ENCODE data around the gene POLR2B. TPM values are rescaled to one million over a fixed set of nuclear protein-coding genes. Genes with fewer than 3 reads are reported as not detected.
"Not testable (repeated sequence)": the region's sequence is repeated elsewhere in the genome, so short reads cannot be mapped to it uniquely, and the experiment has no call there.

Gene POLR2B
- total RNA-seq, 2 donors from 2014 or later, result 133 to 142 TPM

DNA sequence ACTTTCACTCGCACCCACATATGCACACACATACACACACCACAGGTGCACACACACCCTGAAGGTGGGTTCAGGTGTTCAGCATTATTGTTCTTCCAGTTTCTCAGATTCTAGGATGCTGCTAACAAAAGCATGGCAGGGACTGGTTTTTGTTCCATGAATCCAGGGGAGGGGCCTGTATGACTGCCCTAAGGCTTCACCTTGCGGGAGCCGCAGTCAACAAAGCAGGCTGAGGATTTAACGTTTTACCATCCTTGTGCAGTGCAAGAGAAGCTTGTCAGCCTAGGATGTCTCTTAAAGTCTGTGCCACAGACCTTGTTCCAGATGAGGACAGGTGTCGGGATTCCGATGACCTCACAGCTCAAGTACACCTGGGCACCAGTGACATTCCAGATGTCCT, 61.8 kb downstream of the POLR2B start:
- ATAC-seq (no peak), DNase-seq (ENCODE audit: low spot score in 2 of 2) (no peak)
- H3K9me3 Mint-ChIP-seq, result no peaks in the 10 kb centered on the region
- no peaks in the 10 kb centered on the region for H3K36me3 Mint-ChIP-seq
- H3K27ac Mint-ChIP-seq, result no peak overlapping the region

DNA sequence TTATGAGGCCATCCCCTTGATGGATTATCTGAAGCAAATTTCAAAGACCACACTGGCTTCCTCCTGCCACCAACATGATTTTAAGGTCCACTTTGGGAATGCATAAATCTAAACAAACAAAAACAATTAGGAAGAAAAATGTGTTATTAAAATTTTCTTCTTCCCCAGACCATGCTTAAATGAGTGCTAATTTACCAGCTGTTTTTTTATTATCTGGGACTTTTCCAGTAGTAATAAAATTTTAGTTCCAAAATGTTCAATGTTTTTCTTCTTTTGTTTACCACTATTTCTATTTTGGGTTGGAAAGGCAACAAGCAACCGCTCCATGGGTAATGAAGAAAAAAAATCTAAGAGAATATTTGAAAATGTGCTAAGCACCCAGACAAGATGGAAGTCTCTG, 62.3 kb downstream of the POLR2B start:
- Mint-ChIP-seq H3K9me3 (no peaks in the 10 kb centered on the region), H3K27ac (no peak overlapping the region), H3K36me3 (no peaks in the 10 kb centered on the region)
- ATAC-seq, result no peak
- DNase-seq (ENCODE audit: low spot score in 2 of 2), result no peak

DNA sequence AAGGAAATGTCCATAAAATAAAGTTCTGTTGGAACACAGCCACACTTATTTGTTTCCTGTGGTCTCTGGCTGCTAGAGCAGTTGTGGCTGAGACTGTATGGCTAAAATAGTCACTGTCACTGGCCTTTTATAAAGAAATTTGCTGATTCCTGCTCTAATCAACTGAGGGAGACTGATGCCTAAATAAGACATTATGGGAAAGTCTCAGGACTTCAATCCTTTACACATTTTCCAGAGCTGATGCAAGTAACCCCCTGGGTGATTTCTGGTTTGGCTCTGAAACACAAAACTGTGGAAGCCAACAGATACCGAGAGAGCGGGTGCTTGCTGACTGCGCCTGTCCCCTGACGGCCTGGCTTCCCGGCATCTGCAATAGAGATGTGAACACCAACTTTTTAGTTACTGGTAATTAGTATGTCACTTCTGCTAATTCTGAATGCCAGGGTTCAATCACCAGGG, 64.0 kb downstream of the POLR2B start:
- DNase-seq (ENCODE audit: low spot score in 2 of 2) (no peak), ATAC-seq (no peak)
- H3K9me3 Mint-ChIP-seq, result peaks cover 5 to 6% of the 10 kb centered on the region in 2 donors
- peaks cover 0 to 6% of the 10 kb centered on the region in 2 donors for H3K36me3 Mint-ChIP-seq
- H3K27ac Mint-ChIP-seq, result no peak overlapping the region

DNA sequence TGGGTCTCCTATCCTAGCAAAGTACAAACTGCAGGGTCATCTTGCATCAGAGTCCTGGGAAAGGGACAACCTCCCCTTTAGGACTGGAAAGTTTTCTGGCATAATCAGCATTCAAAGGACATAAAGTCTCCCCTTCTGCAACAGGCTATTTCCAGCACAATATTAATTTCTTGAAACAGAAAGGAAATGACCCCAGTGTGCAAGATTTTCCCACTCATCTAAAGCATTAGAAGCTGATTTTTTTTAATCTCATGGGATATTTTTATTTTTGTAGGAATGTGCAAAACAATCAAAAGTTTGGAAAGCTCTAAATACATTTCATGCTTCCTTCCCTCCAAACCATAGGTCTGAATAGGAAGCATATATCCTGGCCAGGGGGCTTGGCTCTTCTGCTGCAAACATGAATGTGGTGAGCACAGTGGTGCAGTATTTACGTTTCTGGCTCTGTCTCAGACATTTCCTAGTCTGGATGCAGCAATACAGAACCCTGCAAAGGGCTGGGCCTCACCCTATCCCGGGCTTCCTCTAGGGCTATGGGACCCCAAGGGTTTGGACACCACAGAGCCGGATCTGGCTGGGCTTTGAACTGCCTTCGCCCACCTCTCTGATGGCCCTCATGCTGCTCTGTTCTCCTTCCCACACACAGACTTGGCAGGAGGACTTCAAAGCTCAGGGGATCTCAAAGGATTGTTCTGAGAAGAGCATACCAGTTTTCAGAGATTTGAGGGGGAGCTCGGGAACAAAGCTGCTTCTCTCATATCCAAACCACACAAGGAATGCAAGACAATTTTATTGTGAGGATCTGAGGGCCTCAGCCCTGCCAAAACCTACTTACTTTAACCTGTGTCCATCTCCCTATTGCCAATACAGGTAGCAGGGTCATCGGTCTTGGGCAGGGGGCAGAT, 64.9 kb downstream of the POLR2B start:
- Mint-ChIP-seq H3K9me3 (peaks cover 5 to 6% of the 10 kb centered on the region in 2 donors), H3K36me3 (peaks cover 0 to 6% of the 10 kb centered on the region in 2 donors), H3K27ac (no peak overlapping the region)
- ATAC-seq (no peak), DNase-seq (ENCODE audit: low spot score in 2 of 2) (no peak)

DNA sequence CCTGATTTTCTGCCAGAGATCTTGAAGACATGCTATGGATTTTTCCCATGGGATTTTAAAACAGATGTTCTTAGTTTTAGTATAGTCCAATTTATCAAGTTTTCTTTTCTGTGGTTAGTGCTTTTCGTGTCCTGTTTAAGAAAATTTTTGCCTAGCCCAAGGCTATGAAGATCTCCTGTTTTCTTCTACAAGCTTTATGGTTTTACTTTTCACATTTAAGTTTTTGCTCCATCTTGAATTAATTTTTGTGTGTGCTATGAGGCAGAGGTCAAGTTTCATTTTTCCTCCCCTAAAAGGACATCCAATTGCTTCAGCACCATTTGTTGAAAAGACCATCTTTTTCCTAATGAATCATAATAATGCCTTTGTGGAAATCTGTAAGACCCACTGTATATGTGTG, 65.6 kb downstream of the POLR2B start:
- peaks cover 5 to 6% of the 10 kb centered on the region in 2 donors for H3K9me3 Mint-ChIP-seq
- DNase-seq (ENCODE audit: low spot score in 2 of 2) (no peak), ATAC-seq (no peak)
- peaks cover 0 to 6% of the 10 kb centered on the region in 2 donors for H3K36me3 Mint-ChIP-seq
- no peak overlapping the region for H3K27ac Mint-ChIP-seq

DNA sequence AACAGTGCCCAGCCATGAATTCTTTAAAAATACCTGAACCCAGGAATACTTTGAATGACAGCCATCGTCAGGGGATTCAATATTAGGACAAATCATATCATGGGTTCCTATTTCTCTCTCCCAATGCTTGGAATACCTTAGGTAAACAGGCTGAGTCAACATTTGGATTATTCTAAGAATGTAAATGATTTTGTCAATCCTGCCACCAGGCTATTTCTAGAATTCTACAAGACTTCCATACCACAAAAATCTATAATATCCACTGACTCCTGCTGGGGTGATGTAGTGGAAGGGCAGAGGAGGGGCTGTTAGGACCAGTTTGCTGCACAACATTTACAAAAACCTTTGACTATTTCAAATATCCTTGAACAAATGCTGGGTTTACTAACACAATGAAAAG, 66.3 kb downstream of the POLR2B start:
- Mint-ChIP-seq H3K9me3 (peaks cover 5 to 6% of the 10 kb centered on the region in 2 donors), H3K27ac (no peak overlapping the region), H3K36me3 (peaks cover 0 to 6% of the 10 kb centered on the region in 2 donors)
- DNase-seq (ENCODE audit: low spot score in 2 of 2) (no peak), ATAC-seq (no peak)

DNA sequence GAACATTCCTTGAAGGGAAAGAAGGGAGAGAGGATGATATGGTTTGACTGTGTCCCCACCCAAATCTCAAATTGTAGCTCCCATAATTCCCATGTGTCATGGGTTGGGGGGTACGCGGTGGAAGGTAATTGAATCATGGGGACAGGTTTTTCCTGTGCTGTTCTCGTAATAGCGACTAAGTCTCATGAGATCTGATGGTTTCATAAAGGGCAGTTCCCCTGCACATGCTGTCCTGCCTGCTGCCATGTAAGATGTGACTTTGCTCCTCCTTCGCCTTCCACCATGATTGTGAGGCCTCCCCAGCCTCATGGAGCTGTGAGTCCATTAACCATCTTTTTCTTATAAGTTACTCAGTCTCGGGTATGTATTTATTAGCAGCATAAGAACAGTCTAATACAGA, 68.3 kb downstream of the POLR2B start:
- H3K27ac Mint-ChIP-seq; H3K9me3 Mint-ChIP-seq; ATAC-seq; H3K36me3 Mint-ChIP-seq; DNase-seq (ENCODE audit: low spot score in 2 of 2): not testable (repeated sequence)

DNA sequence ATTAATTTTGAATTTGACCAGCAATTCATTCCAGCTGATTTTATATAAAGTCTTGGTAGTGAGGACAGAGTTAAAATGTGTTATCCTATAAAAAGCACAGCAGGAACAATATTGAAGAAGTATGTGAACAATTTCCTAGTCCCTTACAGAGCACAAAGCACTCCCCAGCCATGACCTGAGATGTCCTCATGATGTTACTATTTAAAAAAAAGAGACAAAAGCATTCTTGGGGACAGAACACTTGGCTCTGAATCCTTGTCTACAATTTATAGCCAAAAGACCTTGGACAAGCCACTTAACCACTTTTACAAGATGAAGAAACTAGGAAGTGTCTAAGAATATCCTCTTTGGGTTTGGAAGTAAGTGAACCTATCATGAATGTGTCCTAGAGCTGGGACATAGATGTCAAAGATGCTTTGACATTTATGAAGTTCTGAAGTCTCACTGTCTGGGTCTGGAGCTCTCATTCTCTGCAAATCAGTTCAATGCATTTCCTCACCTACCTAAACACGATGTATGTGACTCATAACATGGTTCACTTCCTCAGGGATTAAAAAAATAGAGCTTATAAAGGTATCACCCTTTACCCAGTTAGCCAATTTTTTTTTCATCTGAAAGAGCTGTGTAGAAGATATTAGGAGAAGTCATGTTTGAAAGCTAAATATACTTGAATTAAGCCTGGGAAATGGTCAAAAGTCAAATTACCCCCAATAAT, 70.1 kb downstream of the POLR2B start:
- no peak overlapping the region for H3K27ac Mint-ChIP-seq
- DNase-seq (ENCODE audit: low spot score in 2 of 2), result no peak
- peaks cover 0 to 6% of the 10 kb centered on the region in 2 donors for H3K36me3 Mint-ChIP-seq
- no peak for ATAC-seq
- H3K9me3 Mint-ChIP-seq, result peaks cover 5 to 6% of the 10 kb centered on the region in 2 donors

DNA sequence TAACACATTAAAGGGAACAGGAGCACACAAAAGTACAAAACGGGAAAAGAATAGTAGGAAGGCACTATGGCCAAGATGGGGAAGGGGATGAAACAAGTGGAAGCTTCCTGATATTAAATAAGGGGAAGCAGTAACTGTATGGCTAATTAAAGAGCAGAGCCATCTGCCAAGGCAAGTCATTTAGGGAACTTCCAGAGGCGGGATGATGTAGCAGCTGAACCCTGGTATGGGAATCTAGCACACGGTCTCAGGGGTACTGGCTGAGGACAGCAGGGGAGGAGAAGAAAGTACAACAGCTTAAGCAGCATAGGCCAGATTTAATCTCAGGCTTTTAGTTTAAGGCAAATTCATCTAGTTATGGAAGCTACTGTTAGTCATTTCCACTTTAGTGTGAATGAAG, 72.4 kb downstream of the POLR2B start:
- ATAC-seq, result no peak
- H3K9me3 Mint-ChIP-seq, result peaks cover 5 to 6% of the 10 kb centered on the region in 2 donors

DNA sequence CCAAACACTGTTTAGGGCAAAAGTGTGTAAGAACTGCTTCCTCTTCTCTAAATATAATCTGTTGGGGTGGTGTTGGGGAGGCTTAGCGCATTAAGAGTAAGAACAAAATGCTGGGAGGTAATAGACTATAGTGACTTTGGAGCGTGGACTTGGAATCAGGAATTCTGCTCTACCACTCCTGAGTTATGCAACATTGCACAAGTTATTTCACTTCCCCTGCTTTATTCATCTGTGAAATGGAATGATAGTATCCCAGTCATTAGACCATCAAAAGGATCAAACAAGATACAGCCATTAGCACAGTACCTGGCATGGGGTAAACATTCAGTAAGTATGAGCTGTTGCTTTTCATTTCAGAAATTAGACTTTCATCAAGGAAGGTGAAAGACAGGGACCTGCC, 72.8 kb downstream of the POLR2B start:
- no peak overlapping the region for H3K27ac Mint-ChIP-seq
- H3K9me3 Mint-ChIP-seq, result peaks cover 5 to 6% of the 10 kb centered on the region in 2 donors
- ATAC-seq, result no peak
- DNase-seq (ENCODE audit: low spot score in 2 of 2), result no peak
- H3K36me3 Mint-ChIP-seq, result peaks cover 0 to 6% of the 10 kb centered on the region in 2 donors

More for the DNA sequence above, 72.4 kb downstream of the POLR2B start:
- no peak for DNase-seq (ENCODE audit: low spot score in 2 of 2)
- peaks cover 0 to 6% of the 10 kb centered on the region in 2 donors for H3K36me3 Mint-ChIP-seq
- H3K27ac Mint-ChIP-seq, result no peak overlapping the region

DNA sequence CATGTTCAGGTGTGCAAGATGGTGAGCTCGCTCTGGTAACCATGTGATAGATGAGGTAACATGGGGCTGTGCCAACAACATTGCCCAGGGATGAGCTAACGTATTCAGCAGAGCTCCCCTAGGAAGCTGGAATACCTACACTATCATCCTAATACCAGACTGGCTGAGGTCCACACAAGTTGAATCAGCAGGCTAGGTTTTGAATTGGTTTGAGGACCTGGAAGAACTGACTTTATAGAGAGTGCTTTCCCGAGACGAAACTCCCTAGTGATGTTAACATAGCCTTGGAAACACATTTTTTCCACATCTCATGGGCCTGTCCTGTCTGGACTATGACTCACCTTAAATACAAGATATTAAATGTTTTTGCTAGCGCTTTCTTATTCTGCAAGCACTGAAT, 74.8 kb downstream of the POLR2B start:
- Mint-ChIP-seq H3K27ac (no peak overlapping the region), H3K9me3 (no peaks in the 10 kb centered on the region), H3K36me3 (no peaks in the 10 kb centered on the region)
- DNase-seq (ENCODE audit: low spot score in 2 of 2) (no peak), ATAC-seq (no peak)

DNA sequence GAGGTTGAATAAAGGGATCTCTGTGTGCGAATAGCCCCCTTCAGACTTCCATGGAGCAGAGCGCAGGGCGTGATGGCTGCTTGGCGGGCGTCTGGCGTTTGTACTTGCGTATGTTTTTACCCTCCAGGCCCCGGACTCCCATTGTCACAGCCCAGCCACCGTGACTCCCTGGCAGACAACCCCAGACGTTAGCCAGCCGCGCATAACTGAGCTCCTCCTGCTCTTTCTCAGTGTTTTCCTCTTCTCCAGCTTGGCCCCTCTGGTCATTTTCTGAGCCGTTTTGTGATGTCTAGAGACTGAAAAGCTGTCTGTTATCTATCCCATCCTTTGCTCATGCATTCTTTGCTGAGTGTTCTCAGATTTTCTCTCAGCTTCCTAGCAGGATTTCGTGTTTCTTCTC, 77.2 kb downstream of the POLR2B start:
- no peak for DNase-seq (ENCODE audit: low spot score in 2 of 2)
- H3K36me3 Mint-ChIP-seq, result no peaks in the 10 kb centered on the region

DNA sequence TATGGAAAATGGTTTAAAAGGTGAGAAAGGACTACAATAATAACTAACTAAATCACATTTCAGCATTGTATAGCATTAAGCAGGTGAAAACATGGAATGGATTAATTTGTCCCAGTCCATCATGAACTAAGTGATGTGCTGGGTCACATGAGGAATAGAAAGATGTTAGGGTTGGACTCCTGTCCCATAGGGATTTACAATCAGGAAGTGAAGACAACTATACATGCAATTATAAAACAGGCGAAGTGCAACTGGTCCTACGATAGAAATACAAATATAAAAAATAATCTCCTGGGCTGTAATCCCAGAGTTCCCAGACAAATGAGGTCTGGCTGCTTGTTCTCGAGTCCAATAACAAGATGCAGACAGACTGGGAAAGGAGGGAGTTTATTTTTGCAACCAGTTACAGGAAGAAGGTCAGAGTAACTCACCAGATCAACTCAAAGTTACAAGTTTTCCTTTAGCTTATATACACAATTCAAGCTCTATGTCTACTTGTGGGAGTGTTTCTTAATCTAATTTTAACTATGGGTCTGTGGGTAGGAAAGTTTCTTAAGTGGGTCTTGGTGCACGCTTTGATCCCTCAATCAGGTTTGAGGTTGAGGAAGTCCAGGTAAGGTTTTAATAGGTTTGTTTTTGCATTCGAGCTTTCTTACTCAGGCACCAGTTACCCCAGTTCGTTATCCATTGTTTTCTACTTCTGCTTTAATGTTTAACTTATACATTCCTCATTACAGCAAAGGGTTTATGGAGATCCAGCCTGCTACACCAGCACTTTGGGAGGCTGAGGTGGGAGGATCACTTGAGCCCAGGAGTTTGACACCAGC, 81.4 kb downstream of the POLR2B start:
- H3K27ac Mint-ChIP-seq, result no peak overlapping the region
- H3K9me3 Mint-ChIP-seq, result no peaks in the 10 kb centered on the region
- DNase-seq (ENCODE audit: low spot score in 2 of 2), result no peak
- no peaks in the 10 kb centered on the region for H3K36me3 Mint-ChIP-seq
- ATAC-seq, result no peak

More for the DNA sequence above, 77.2 kb downstream of the POLR2B start:
- no peak for ATAC-seq
- Mint-ChIP-seq H3K27ac (no peak overlapping the region), H3K9me3 (no peaks in the 10 kb centered on the region)

DNA sequence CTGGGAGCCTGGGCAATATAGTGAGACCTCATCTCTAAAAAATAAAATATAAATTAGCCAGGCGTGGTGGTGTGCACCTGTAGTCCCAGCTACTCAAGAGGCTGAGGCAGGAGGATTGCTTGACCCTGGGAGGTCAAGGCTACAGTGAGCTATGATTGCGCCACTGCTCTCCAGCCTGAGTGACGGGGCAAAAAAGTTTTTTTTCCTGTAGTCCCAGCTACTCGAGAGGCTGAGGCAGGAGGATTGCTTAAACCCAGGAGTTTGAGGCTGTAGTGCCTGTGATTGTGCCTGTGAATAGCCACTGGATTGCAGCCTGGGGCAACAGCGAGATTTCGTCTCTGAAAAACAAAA, 82.0 kb downstream of the POLR2B start:
- ATAC-seq; H3K9me3 Mint-ChIP-seq; DNase-seq (ENCODE audit: low spot score in 2 of 2); H3K27ac Mint-ChIP-seq; H3K36me3 Mint-ChIP-seq: not testable (repeated sequence)

DNA sequence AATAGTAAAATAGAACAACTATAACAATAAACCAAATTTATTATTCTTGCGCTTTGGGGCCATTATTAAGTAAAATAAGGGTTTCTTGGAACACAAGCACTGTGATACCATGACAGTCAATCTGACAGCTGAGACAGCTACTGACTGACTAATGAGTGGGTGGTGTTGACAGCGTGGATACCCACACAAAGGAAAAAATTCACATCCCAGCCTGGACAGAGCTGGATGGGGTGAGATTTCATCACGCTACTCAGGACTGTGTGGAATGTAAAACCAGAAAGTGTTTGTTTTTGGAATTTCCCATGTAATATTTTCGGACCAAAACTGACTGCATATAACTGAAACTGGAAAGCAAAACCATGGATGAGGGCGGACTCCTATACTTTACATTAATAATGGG, 82.7 kb downstream of the POLR2B start:
- Mint-ChIP-seq H3K27ac (no peak overlapping the region), H3K9me3 (no peaks in the 10 kb centered on the region), H3K36me3 (no peaks in the 10 kb centered on the region)
- no peak for DNase-seq (ENCODE audit: low spot score in 2 of 2)
- no peak for ATAC-seq

DNA sequence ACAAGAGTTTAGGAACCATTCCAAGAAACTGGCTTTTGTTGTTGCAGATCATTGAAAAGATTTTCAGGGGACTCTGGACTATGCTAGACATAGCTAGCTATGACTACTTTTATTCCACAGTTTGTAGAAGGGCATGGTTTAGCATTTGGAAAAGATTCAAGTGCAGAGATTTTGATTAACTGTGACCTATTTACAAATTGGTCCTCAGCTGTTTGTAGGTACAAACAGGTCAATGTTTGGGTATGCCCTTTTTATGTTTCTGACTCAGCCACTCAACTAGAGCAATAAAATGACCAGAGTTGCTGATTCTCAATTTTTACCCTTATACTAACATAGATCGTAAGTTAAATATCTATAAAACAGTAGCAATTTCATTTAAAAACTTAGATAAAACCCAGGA, 84.8 kb downstream of the POLR2B start:
- Mint-ChIP-seq H3K27ac (no peak overlapping the region), H3K9me3 (no peaks in the 10 kb centered on the region), H3K36me3 (no peaks in the 10 kb centered on the region)
- ATAC-seq (no peak), DNase-seq (ENCODE audit: low spot score in 2 of 2) (no peak)

DNA sequence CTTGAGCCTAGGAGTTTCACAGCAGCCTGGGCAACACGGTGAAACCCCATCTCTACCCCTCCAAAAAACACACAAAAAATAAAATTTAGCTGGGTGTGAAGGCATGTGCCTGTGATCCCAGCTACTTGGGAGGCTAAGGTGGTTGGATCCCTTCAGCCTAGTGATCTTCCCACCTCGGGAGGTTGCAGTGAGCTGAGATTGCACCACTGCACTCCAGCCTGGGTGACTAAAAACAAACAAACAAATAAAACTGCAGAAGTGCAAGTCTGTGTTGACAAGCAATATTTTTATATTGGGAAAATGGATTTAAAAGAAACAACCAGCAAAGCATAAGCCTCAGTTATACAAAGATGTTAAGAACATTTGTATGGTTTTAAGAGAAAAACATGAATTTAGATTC, 85.4 kb downstream of the POLR2B start:
- Mint-ChIP-seq H3K9me3 (no peaks in the 10 kb centered on the region), H3K27ac (no peak overlapping the region), H3K36me3 (no peaks in the 10 kb centered on the region)
- no peak for DNase-seq (ENCODE audit: low spot score in 2 of 2)
- ATAC-seq, result no peak

All from activated naive CD4-positive, alpha-beta T cell treated with anti-CD3 and anti-CD28 coated beads, Interleukin-2, amount 50 U/mL, for 72 hours (primary cell).